GM19239 (cell line): ENCODE results near the gene BFSP2.
"Not testable (repeated sequence)": the region's sequence is repeated elsewhere in the genome, so short reads cannot be mapped to it uniquely, and the experiment has no call there.

Source experiments
- DNase-seq: peaks from one replicate; pipeline ENCODE4 v3.0.0; 2011; ENCODE audit warnings: low spot score; ENCODE audit not compliant: insufficient read length
- FAIRE-seq: peaks from 2 replicates; lab custom pipeline; 2011; peaks lifted over from hg19 to GRCh38; lab: Jason Lieb, UNC

The BFSP2 gene

GRCh38 chr3:133473472-133474191 is 73.8 kb downstream of the BFSP2 start:
- not testable (repeated sequence) for DNase-seq, FAIRE-seq

- FAIRE-seq (no peak), DNase-seq (no peak)
Measured at GRCh38 chr3:133474251-133474801, 74.5 kb downstream of the BFSP2 start.

GRCh38 chr3:133474817-133475216 is 75.0 kb downstream of the BFSP2 start:
- FAIRE-seq: no peak
- no peak for DNase-seq

DNA sequence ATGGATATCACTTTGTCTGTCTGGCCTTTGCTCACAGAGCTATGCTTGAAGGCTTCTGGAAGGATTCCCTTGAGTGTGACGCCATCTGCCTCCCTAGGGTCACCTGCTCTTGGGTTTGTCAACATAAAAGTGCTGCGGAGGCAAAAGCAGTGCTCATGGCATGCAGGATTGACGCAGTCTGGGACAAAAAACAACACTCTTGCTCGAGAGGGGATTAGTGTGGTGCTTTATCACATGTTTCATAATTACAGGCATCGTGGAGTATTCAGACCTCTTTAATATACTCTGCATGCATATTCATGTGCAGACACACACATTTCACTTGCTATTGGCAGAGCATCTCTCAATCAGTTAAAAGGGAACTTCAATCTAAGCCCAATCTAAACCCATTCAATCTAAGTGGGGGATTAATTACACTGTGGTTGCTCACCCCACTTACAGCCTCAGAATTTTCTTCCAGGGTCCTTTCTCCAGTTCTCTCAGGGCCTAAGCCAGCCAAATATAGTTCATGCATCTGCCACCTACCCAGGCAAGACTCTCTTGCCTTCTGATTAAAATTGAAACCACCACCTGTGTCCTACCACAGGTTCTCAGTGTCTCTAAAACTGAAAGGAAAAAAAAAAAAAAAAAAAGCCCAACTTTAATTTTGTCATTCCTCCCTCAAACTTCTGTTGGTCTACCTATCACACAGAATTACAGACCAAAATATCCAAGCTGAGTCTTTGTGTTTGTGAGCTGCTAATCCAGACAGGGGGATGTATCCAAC is 75.6 kb downstream of the BFSP2 start:
- DNase-seq (peak; percentile 48), FAIRE-seq (peak; percentile 99)

- DNase-seq (no peak), FAIRE-seq (peak; percentile 87)
Measured at GRCh38 chr3:133476971-133477375, 77.1 kb downstream of the BFSP2 start.

DNA sequence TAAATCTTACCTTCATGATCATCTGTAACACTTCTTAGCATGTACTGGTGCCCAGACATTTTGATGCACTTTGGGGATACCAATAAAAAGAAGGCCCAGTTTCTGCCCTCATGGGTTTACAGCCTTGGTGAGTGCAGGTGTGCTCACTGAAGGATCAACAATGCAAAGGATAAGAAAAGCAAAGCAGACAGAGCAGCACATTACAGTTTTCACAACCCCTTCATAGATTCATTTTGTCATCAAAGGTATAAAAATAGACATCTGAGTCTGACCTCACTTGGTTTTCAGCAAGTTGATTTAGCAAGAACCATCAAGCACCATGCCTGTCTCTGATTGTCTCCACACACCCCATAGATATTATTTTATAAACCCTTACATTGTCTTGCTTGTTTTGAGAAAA is 77.6 kb downstream of the BFSP2 start:
- DNase-seq: no peak
- FAIRE-seq: peak; percentile 90

- FAIRE-seq (no peak), DNase-seq (no peak)
Measured at GRCh38 chr3:133478624-133479023, 78.8 kb downstream of the BFSP2 start.

- no peak for DNase-seq
- peak; percentile 65 for FAIRE-seq
Measured at GRCh38 chr3:133479401-133479800, 79.5 kb downstream of the BFSP2 start.

DNA sequence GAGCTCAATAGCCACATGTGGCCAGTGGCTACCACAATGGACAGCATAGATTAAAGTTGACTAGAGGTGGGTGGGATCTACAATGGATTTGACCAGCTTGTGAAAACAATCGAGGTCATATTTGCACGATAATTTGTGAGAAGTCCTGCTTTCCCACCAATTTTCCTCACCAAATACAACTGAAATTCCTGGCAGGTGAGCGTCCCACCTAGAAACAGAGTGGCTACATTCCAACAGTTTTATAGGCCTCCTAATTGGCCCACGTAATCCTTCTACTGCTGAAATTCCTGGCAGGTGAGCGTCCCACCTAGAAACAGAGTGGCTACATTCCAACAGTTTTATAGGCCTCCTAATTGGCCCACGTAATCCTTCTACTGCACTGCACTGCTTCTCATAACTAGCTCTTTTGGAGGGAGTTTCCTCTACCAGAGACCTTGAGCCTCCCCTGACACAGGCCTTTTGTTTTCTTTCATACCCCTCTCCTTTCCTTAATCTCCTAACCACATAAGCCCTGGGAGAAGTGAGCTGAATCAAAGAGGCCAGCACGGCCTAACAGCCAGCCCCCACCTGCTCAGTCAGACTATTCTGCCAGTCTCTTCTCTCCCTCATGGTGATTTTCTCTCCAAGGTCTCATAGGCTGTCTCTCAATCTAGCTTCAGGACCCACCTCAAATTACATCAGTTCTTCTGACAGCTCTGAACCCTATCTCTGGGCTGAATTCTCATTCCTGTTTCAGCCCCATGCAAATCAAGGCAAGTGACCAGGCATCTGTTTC is 80.2 kb downstream of the BFSP2 start:
- no peak for DNase-seq

GRCh38 chr3:133482474-133482873 is 82.6 kb downstream of the BFSP2 start:
- FAIRE-seq, DNase-seq: not testable (repeated sequence)

More for the DNA sequence above, 80.2 kb downstream of the BFSP2 start:
- FAIRE-seq: peak; percentile 98

DNA sequence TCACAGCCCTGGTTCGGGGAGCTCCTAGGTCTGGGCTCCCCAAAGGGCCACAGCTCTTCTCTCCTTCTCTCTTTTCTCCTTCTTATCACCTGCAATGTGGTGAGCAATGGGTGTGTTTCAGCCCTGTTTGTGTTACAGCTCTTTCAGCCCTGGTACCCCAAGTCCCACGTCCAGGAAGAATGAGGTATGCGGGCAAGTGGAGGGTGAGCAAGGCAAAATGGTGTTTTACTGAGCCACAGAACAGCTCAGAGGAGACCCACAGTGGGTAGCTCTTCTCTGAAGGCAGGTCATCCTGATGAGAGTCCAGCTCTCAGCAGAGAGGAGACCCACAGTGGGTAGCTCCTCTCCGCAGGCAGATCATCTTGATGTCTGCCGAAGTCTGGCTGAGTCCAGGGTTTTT is 86.8 kb downstream of the BFSP2 start:
- DNase-seq (no peak), FAIRE-seq (no peak)

DNA sequence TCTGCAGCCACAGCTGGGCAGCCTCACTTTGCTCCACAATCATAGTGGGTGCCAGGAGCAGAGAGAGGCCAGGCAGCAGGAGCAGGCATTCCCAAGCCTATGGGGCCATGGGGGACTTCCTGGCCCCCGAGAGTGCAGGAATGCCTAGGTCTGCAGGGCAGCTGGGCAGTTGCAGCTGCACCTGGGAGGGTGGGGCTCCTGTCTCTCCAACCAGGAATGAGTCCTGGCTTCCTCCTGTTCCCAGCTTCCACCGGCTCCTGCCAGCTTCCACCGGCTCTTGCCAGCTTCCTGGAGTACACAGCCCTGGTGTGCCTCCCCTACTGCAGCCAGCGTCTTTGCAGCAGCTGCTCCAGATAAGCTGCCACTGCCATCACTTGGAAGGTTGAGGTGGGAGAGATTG is 87.3 kb downstream of the BFSP2 start:
- FAIRE-seq (no peak), DNase-seq (no peak)

GRCh38 chr3:133487920-133488540 is 88.2 kb downstream of the BFSP2 start:
- peak; percentile 76 for FAIRE-seq

GRCh38 chr3:133488785-133489367 is 89.0 kb downstream of the BFSP2 start:
- FAIRE-seq (peak; percentile 76), DNase-seq (no peak)

More at GRCh38 chr3:133487920-133488540, 88.2 kb downstream of the BFSP2 start:
- DNase-seq: no peak

DNA sequence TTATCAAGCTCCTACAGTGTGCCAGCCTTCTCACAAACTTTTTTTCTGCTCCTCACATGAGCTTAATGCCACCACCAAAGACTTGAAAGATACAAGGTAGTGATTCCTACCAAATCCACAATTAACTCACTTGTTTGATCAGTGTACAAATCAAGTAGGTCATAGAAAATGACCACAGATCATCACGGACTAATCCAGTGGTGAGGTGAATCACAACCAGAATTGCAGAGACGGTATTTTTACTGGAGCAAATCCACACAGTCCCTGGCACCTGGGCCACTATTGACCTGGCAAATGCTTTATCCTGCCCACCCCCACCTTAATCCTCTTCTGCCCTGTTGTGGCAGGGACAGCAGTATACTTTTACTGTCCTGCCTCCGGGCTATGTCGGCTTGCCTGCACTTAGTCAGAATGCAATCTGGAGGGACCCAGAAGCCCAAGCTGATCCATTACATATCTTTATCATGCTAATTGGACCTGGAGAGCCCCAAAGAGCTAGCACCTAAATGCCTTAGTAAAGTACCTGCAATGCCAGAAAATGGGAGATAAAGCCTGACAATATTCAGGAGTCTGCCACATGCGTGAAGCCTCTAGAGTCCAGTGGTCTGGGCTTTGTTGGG is 89.7 kb downstream of the BFSP2 start:
- no peak for DNase-seq
- FAIRE-seq: no peak

DNA sequence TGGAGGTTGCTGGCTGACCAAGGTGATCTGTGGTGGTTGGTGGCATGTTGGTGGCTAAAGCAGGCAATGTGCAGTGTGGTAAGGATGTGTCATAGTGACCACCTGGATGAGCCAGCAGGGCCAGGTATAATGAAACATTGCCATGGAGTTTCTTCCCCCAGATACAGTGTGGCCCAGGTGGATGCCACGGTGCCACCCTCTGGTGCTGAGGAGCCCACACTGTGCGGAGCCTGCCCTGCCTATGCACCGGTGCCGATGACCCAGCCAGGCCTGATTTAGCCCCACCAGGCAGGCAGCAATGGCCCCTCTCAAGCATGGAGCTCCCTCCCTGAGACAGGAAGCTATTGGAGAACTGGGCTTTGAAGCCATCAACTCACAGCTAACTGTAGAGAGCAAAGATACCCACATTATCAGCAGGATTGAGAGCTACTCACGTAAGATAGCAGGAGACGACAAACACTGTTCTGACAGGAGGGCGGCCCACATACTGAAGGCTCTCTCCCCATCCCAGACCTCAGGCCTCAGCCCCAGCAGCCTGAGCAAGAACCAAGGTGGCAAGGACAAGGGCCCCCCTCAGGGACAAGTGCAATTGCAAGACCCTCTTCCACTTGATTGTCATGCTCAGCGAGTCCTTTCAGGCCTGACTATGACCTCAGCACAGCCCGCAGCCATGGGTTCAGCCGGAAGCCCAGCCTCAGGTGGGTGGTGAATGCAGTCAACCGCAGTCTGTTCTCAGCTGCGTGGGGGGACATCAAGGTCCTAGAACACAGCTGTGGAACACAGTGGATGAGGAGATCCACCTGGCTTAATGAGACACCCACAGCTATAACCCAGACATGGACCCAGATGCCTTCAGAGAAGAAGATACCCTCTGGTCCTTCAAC is 90.9 kb downstream of the BFSP2 start:
- peak; percentile 99 for FAIRE-seq
- peak; percentile 46 for DNase-seq

DNA sequence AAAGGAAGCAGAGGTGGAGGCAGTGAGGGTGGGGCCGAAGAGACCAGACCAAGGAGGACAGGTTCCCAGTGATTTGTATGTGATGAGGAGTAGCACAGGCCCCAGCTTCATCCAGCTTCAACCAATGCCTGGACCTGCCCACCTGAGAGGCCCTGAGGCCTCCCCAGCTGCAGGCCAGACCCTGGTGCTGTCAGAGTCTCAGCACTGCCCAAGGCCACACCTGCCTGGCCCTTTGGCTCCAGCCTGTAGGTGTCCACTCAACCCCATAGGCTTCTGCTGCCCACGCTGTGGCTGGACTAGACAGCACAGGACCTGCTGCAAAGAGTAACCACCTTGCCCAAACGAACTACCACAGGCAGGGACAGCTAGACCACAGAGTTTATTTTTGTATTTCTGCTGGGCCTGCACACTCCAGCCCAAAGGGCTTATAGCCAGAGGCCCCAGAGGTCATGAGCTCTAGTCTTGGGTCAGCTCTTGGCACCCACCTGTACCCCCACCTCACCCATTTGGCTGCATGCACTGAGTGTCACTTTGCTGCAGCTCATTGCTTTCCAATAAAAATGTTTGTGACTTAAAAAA is 91.7 kb downstream of the BFSP2 start:
- FAIRE-seq (no peak), DNase-seq (no peak)
